H1 (cell line): ENCODE measurements around the gene PIM1. TPM values are rescaled to one million over a fixed set of nuclear protein-coding genes. Genes with fewer than 3 reads are reported as not detected.

Experiments
- BRCA1 ChIP-seq: IDR thresholded peaks from 2 replicates; pipeline ENCODE4 v1.6.1; 2012; ENCODE audit warnings: low read depth, low read length, improper control_type of control experiment
- CTBP2 ChIP-seq: IDR thresholded peaks from 2 replicates; pipeline ENCODE4 v1.7.0; 2011; ENCODE audit warnings: borderline replicate concordance, mild to moderate bottlenecking, moderate library complexity, mixed read lengths, low read length; ENCODE audit not compliant: insufficient read depth, insufficient read length
- EP300 ChIP-seq, 2 experiments: IDR thresholded peaks; 1 replicate in 1 of 2; 2 replicates in 1 of 2; pipeline ENCODE4 v1.6.1; 2011 to 2012; ENCODE audit warnings: low read depth in 2 of 2, low read length in 2 of 2, mild to moderate bottlenecking in 2 of 2, borderline replicate concordance in 1 of 2, inconsistent platforms in 1 of 2, moderate library complexity in 1 of 2
- EZH2 ChIP-seq: fragments of 200-600 bp; sonication (generic); IDR thresholded peaks from 2 replicates; pipeline ENCODE4 v1.7.1; 2012; ENCODE audit warnings: low read depth, mild to moderate bottlenecking, moderate library complexity, low read length, inconsistent platforms; ENCODE audit not compliant: severe bottlenecking
- FOSL1 ChIP-seq: IDR thresholded peaks from 2 replicates; pipeline ENCODE4 v1.6.1; 2011; ENCODE audit warnings: mild to moderate bottlenecking, low read depth, low read length, moderate library complexity; ENCODE audit not compliant: insufficient read depth
- GABPA ChIP-seq: IDR thresholded peaks from 2 replicates; pipeline ENCODE4 v1.6.1; 2011; ENCODE audit warnings: mild to moderate bottlenecking, low read length, moderate library complexity, borderline replicate concordance; ENCODE audit not compliant: insufficient read depth
- KDM4A ChIP-seq: IDR thresholded peaks from one replicate; pipeline ENCODE4 v1.7.1; 2012; ENCODE audit warnings: low read depth, mild to moderate bottlenecking, moderate library complexity, low read length, inconsistent platforms; ENCODE audit not compliant: severe bottlenecking
- MAFK ChIP-seq: IDR thresholded peaks from 2 replicates; pipeline ENCODE4 v1.6.1; 2012; ENCODE audit warnings: low read depth, mild to moderate bottlenecking, improper control_type of control experiment, low read length
- POU5F1 ChIP-seq: IDR thresholded peaks from 2 replicates; pipeline ENCODE4 v1.6.1; 2011; ENCODE audit warnings: low read depth, mild to moderate bottlenecking, low read length, moderate library complexity
- RAD21 ChIP-seq, 2 experiments: IDR thresholded peaks in 1 of 2; conservative IDR thresholded peaks in 1 of 2; 2 replicates each; pipeline ENCODE4 v1.6.1; 2011; ENCODE audit warnings: low read depth in 2 of 2, low read length in 2 of 2, improper control_type of control experiment in 1 of 2, inconsistent platforms in 1 of 2, mild to moderate bottlenecking in 1 of 2, moderate library complexity in 1 of 2
- RFX5 ChIP-seq: IDR thresholded peaks from 2 replicates; pipeline ENCODE4 v1.6.1; 2011; ENCODE audit warnings: low read depth, low read length, improper control_type of control experiment, borderline replicate concordance
- RNF2 ChIP-seq: fragments of 200-900, 300-1000 bp; sonication (generic); IDR thresholded peaks from 2 replicates; pipeline ENCODE4 v1.7.1; 2016; ENCODE audit warnings: borderline replicate concordance, low read depth, mild to moderate bottlenecking, antibody characterized with exemption, low read length; ENCODE audit not compliant: poor library complexity, severe bottlenecking; ENCODE audit errors: missing control alignments
- SIN3A ChIP-seq, 2 experiments: IDR thresholded peaks in 1 of 2; conservative IDR thresholded peaks in 1 of 2; 2 replicates each; pipeline ENCODE4 v1.6.1; 2011 to 2012; ENCODE audit warnings: low read length in 2 of 2, improper control_type of control experiment in 1 of 2, low read depth in 1 of 2, mild to moderate bottlenecking in 1 of 2
- TBP ChIP-seq: IDR thresholded peaks from 2 replicates; pipeline ENCODE4 v1.6.1; 2011; ENCODE audit warnings: low read depth, low read length, improper control_type of control experiment
- polyA plus RNA-seq, 7 experiments: library from polyadenylated mRNA; depleted of rRNA in 3 of 7; stranded (reverse) in 5 of 7; unstranded in 2 of 7; fragments of >200 nt in 5 of 7; fragments of 200-250 nt in 2 of 7; gene quantifications; 1 replicate in 5 of 7; 2 replicates in 1 of 7; 4 replicates in 1 of 7; pipeline versions ENCODE4 v1.2.1 to v1.2.3, GENCODE V29; 2011 to 2013; ENCODE audit warnings: missing spikeins in 2 of 7, mixed read lengths in 2 of 7
- total RNA-seq: library from RNA; stranded (reverse); fragmentation: NEBNext Ultra II Directional; extraction: Animal tissue kit (Norgen Biotek cat#: 25700); gene quantifications from 2 replicates; pipeline ENCODE4 v1.2.1, GENCODE V29; 2021
- TF ChIP-seq, protein P1 (sequence below): IDR thresholded peaks from 2 replicates; pipeline ENCODE4 v1.6.1; 2011; ENCODE audit warnings: low read depth, mild to moderate bottlenecking, low read length; ENCODE audit not compliant: insufficient read depth
- TF ChIP-seq, protein P2 (sequence below): IDR thresholded peaks from 2 replicates; pipeline ENCODE4 v1.6.1; 2011; ENCODE audit warnings: low read length, improper control_type of control experiment
- TF ChIP-seq, protein P3 (sequence below): IDR thresholded peaks from 2 replicates; pipeline ENCODE4 v1.6.1; 2012; ENCODE audit warnings: low read length, inconsistent platforms

The PIM1 gene
- total and polyA plus RNA-seq, 2 of the 8 experiments (the other 6 are each of a cell fraction or from before 2014, with no cell fraction given) = 25.5 to 94.9 TPM

DNA sequence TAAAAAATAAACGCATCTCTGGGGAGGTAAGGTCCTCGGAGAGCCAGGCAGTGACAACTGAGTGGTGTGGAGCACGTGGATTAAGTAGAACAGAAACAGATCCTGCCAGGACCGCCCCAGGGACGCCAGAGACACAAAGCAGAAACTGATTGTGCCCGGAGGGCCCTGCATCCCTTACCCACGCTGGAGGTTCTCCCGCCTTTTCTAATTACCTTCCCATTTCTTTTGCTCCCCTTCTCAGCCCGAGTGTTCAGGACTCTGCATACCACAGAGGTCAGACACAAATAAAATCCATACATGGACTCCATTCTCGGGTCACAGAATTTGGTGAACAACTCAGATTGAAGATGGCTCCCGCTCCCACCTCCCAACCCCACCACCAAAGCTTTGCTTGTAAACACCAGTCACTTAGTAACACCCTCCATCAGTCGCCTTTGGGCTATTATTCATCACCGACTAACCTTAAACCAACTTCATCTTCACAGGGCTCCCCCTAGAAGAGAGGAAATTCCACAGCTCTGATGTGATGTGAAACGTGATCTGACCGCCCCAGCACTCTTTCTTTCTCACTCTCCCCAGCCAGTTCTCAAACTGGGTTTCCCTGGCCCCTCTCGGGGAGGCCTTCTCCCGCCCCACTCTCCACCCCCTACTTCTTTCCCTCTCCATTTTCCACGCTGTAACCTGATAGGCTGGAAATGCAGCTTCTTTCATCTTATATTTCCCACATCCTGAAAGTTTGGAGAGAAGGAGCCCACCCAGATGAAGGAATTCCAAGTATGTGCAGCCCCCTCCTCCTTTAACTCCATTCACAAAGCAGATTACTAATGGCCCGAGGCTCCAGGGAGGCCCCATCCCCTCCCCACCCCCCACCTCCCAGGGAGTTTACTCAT, 32.5 kb upstream of the PIM1 start (continued):
- TF ChIP-seq EZH2 (no peak), BRCA1 (no peak), KDM4A (no peak), MAFK (no peak), GABPA (no peak), RFX5 (no peak), POU5F1 (peak; percentile 27; the same call in 1 of the 2 replicates), SIN3A (conservative IDR thresholded peaks at IDR 0.05 in 1 of 2, IDR thresholded peaks at IDR 0.05 in 1 of 2; ENCODE audit: low read depth in 1 of 2, low read length in 2 of 2) (peak; percentile 18 to 79; a peak in 1 of 4 replicates), EP300 (IDR thresholded peaks at IDR 0.05; ENCODE audit: borderline replicate concordance in 1 of 2, low read depth in 2 of 2, low read length in 2 of 2) (peak; percentile 29 to 86; a peak in 2 of 3 replicates), RAD21 (IDR thresholded peaks at IDR 0.05 in 1 of 2, conservative IDR thresholded peaks at IDR 0.05 in 1 of 2; ENCODE audit: low read depth in 2 of 2, low read length in 2 of 2) (peak; percentile 18 to 28; a peak in 2 of 4 replicates), FOSL1 (no peak), TBP (peak; percentile 91), RNF2 (no peak), CTBP2 (no peak)
- TF ChIP-seq, protein P1, sequence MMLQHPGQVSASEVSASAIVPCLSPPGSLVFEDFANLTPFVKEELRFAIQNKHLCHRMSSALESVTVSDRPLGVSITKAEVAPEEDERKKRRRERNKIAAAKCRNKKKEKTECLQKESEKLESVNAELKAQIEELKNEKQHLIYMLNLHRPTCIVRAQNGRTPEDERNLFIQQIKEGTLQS = no peak
- TF ChIP-seq, protein P2, sequence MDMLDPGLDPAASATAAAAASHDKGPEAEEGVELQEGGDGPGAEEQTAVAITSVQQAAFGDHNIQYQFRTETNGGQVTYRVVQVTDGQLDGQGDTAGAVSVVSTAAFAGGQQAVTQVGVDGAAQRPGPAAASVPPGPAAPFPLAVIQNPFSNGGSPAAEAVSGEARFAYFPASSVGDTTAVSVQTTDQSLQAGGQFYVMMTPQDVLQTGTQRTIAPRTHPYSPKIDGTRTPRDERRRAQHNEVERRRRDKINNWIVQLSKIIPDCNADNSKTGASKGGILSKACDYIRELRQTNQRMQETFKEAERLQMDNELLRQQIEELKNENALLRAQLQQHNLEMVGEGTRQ = no peak
- TF ChIP-seq, protein P3, sequence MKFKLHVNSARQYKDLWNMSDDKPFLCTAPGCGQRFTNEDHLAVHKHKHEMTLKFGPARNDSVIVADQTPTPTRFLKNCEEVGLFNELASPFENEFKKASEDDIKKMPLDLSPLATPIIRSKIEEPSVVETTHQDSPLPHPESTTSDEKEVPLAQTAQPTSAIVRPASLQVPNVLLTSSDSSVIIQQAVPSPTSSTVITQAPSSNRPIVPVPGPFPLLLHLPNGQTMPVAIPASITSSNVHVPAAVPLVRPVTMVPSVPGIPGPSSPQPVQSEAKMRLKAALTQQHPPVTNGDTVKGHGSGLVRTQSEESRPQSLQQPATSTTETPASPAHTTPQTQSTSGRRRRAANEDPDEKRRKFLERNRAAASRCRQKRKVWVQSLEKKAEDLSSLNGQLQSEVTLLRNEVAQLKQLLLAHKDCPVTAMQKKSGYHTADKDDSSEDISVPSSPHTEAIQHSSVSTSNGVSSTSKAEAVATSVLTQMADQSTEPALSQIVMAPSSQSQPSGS = 0 out of 2 replicates have a peak, but pooled peaks have one; percentile 44
